GM12878 (cell line): ENCODE measurements around the gene BEST4. TPM values are rescaled to one million over a fixed set of nuclear protein-coding genes. Genes with fewer than 3 reads are reported as not detected.

Experiments
- ATAC-seq: fragments of 200-7000 bp; cut with Tn5 transposase; 3 replicates; pipeline ENCODE4 v1.9.1; 2020; ENCODE audit warnings: mild to moderate bottlenecking, moderate library complexity
- BruUV-seq: library from RNA; stranded (reverse); fragments of 400-500 nt; replicated peaks from 2 replicates; lab custom pipeline; 2021; lab: Mats Ljungman, UMichigan
- CTCF ChIA-PET: fragments of 300-600 bp; sonication (Branson Sonifier 250); formaldehyde crosslinking; extraction: SDS; loops from one replicate; lab custom pipeline; 2021; ENCODE audit warnings: inconsistent platforms; lab: Yijun Ruan, JAX
- POLR2A ChIA-PET: fragments of 350-600 bp; formaldehyde crosslinking; extraction: SDS; loops from one replicate; lab custom pipeline; 2021; ENCODE audit warnings: inconsistent platforms; lab: Charles Lee
- RAD21 ChIA-PET: fragments of 300-600 bp; sonication (Branson Sonifier 250); formaldehyde crosslinking; loops from one replicate; lab custom pipeline; 2023; ENCODE audit warnings: antibody characterized with exemption; ENCODE audit not compliant: unreplicated experiment; lab: Charles Lee
- SMC1A ChIA-PET: fragments of 300-600 bp; sonication (Branson Sonifier 250); formaldehyde crosslinking; loops from one replicate; lab custom pipeline; 2023; ENCODE audit not compliant: unreplicated experiment, uncharacterized antibody; lab: Charles Lee
- DNase-seq: peaks from one replicate; pipeline ENCODE4 v3.0.0-alpha.2; 2011; ENCODE audit warnings: low read depth, low spot score
- FAIRE-seq: peaks from 3 replicates; lab custom pipeline; 2011; peaks lifted over from hg19 to GRCh38; lab: Jason Lieb, UNC
- H2AFZ ChIP-seq: 2 replicates; pipeline ENCODE4 v1.6.0; 2011; ENCODE audit warnings: low read depth, low read length, control low read depth; ENCODE audit not compliant: control insufficient read depth
- H3K27ac ChIP-seq: 2 replicates; pipeline ENCODE4 v1.5.1; 2011; ENCODE audit warnings: control low read depth; ENCODE audit not compliant: control insufficient read depth, insufficient read depth
- H3K27me3 ChIP-seq, 2 experiments: replicated peaks in 1 of 2; 2 replicates each; pipeline versions ENCODE4 v1.6.0 to v1.6.1; 2011; ENCODE audit warnings: low read length in 1 of 2; ENCODE audit not compliant: control insufficient read depth in 2 of 2, insufficient read depth in 2 of 2
- H3K36me3 ChIP-seq, 2 experiments: 2 replicates each; pipeline ENCODE4 v1.5.1; 2011; ENCODE audit warnings: low read length in 1 of 2; ENCODE audit not compliant: control insufficient read depth in 2 of 2, insufficient read depth in 2 of 2
- H3K4me1 ChIP-seq: 2 replicates; pipeline ENCODE4 v1.6.1; 2011; ENCODE audit warnings: mild to moderate bottlenecking, low read length, moderate library complexity, mixed read lengths; ENCODE audit not compliant: control insufficient read depth, insufficient read depth
- H3K4me2 ChIP-seq: 2 replicates; pipeline ENCODE4 v1.6.0; 2011; ENCODE audit warnings: control low read depth; ENCODE audit not compliant: control insufficient read depth, insufficient read depth
- H3K4me3 ChIP-seq: fragments of 200-600 bp; sonication (generic); 2 replicates; pipeline ENCODE4 v1.5.1; 2016
- H3K79me2 ChIP-seq: 2 replicates; pipeline ENCODE4 v1.6.0; 2011; ENCODE audit warnings: low read length; ENCODE audit not compliant: control insufficient read depth, insufficient read depth
- H3K9ac ChIP-seq: 2 replicates; pipeline ENCODE4 v1.8.0; 2011; ENCODE audit warnings: low read length, control low read depth, mixed read lengths; ENCODE audit not compliant: control insufficient read depth, insufficient read depth
- H3K9me3 ChIP-seq: replicated peaks from 3 replicates; pipeline ENCODE4 v1.5.1; 2011; ENCODE audit warnings: mild to moderate bottlenecking, low read length; ENCODE audit not compliant: control insufficient read depth, insufficient read depth
- H4K20me1 ChIP-seq: 2 replicates; pipeline ENCODE4 v1.6.0; 2011; ENCODE audit not compliant: control insufficient read depth, insufficient read depth
- ATF3 ChIP-seq: IDR thresholded peaks from 2 replicates; pipeline ENCODE4 v1.6.1; 2011; ENCODE audit warnings: low read depth, mild to moderate bottlenecking, low read length, moderate library complexity, borderline replicate concordance; ENCODE audit errors: extremely low read depth
- BCL11A ChIP-seq: IDR thresholded peaks from 2 replicates; pipeline ENCODE4 v1.6.1; 2011; ENCODE audit warnings: low read depth, low read length
- CBX5 ChIP-seq: sonication (generic); IDR thresholded peaks from 2 replicates; pipeline ENCODE4 v1.6.1; 2016; ENCODE audit warnings: low read depth, moderate library complexity, mild to moderate bottlenecking, inconsistent platforms
- CEBPZ ChIP-seq: fragments of 150-350 bp; IDR thresholded peaks from 2 replicates; pipeline ENCODE4 v1.6.1; 2016; ENCODE audit warnings: low read depth, low read length
- FOXK2 ChIP-seq: fragments of 450-650 bp; IDR thresholded peaks from 2 replicates; pipeline ENCODE4 v1.6.1; 2017; ENCODE audit warnings: mild to moderate bottlenecking, moderate library complexity
- IRF4 ChIP-seq: IDR thresholded peaks from 2 replicates; pipeline ENCODE4 v1.6.1; 2011; ENCODE audit warnings: low read depth, low read length
- MEF2A ChIP-seq: IDR thresholded peaks from 2 replicates; pipeline ENCODE4 v1.6.1; 2011; ENCODE audit warnings: low read depth, mild to moderate bottlenecking, low read length, moderate library complexity; ENCODE audit not compliant: insufficient read depth
- POLR2AphosphoS5 ChIP-seq: IDR thresholded peaks from 2 replicates; pipeline ENCODE4 v1.6.1; 2011; ENCODE audit warnings: mild to moderate bottlenecking, low read length, inconsistent platforms
- SKIL ChIP-seq: fragments of 450-650 bp; IDR thresholded peaks from 2 replicates; pipeline ENCODE4 v1.6.1; 2017; ENCODE audit warnings: mild to moderate bottlenecking, low read depth, inconsistent platforms; ENCODE audit not compliant: poor library complexity, severe bottlenecking
- TCF7 ChIP-seq: IDR thresholded peaks from 2 replicates; pipeline ENCODE4 v1.6.1; 2014; ENCODE audit warnings: antibody characterized with exemption, borderline replicate concordance
- YY1 ChIP-seq: IDR thresholded peaks from 2 replicates; pipeline ENCODE4 v1.6.1; 2011; ENCODE audit warnings: low read depth, mild to moderate bottlenecking, low read length
- WGBS: methylation state at CpG from one replicate; pipeline ENCODE4 v1.1.6; 2016; ENCODE audit warnings: low lambda C conversion rate; ENCODE audit not compliant: insufficient replicate concordance, insufficient coverage; ENCODE audit errors: missing lambda C conversion rate; 5-methylcytosine and 5-hydroxymethylcytosine counted together
- in situ Hi-C: fragments of 300-500 bp; cut with MboI; formaldehyde crosslinking; loops from 9 replicates; pipeline ENCODE4 v1.14.3; 2018; ENCODE audit warnings: mixed read lengths
- intact Hi-C: fragments of 100-400 bp; cut with micrococcal nuclease; formaldehyde crosslinking; loops from one replicate; pipeline ENCODE4 v1.14.2; 2022; ENCODE audit not compliant: unreplicated experiment
- polyA plus RNA-seq, 11 experiments: library from polyadenylated mRNA; depleted of rRNA in 4 of 11; unstranded in 6 of 11; stranded (reverse) in 5 of 11; fragments of >200 nt; fragmentation: Nextera tagmentation in 4 of 11; fragmentation: Illumina TruSeq in 1 of 11; extraction: Ambion mirVana in 4 of 11; extraction: Trizol in 1 of 11; gene quantifications; 1 replicate in 1 of 11; 2 replicates in 10 of 11; pipeline versions ENCODE4 v1.2.1 to v1.2.3, GENCODE V29; 2011 to 2016; ENCODE audit warnings: inconsistent platforms in 2 of 11, missing spikeins in 2 of 11, low read depth in 1 of 11
- total RNA-seq, 4 experiments: library from RNA; depleted of rRNA in 3 of 4; stranded (reverse); fragments of >200 nt in 3 of 4; fragmentation: Illumina TruSeq in 1 of 4; extraction: Trizol in 1 of 4; gene quantifications; 2 replicates each; pipeline versions ENCODE4 v1.2.1 to v1.2.3, GENCODE V29; 2013 to 2021

The BEST4 gene
- total and polyA plus RNA-seq, 10 of the 15 experiments (the other 5 are each of a cell fraction or from before 2014, with no cell fraction given): 0.06 to 1.3 (median 0.42) TPM

- Histone ChIP-seq H3K27me3 (no peaks in the 10 kb centered on the region), H3K79me2 (peaks cover 21% of the 10 kb centered on the region), H3K4me2 (no peak overlapping the region; the same call in 1 of the 2 replicates), H3K4me1 (peaks cover 36% of the 10 kb centered on the region), H3K4me3 (no peak overlapping the region), H3K9me3 (no peaks in the 10 kb centered on the region), H4K20me1 (no peaks in the 10 kb centered on the region), H3K9ac (no peak overlapping the region), H3K36me3 (peaks cover 6 to 9% of the 10 kb centered on the region in 2 experiments), H2AFZ (no peak overlapping the region), H3K27ac (no peak overlapping the region)
- ChIA-PET RAD21 (no interaction called here), SMC1A (no interaction called here), POLR2A (interaction anchor here (0.6 to 1.3 kb wide), 4 partner anchors 10 to 82 kb away, joined by 3 to 4 read pairs (median 4); no protein-coding TSS in a partner anchor), CTCF (no interaction called here)
- 92% methylated on average over 13 of the region's 13 CpGs for WGBS
- no peak for FAIRE-seq
- ATAC-seq: no peak
- in situ Hi-C loops (no loop called here), intact Hi-C loops (no loop called here)
- DNase-seq: no peak
- TF ChIP-seq POLR2AphosphoS5 (0 out of 2 replicates have a peak, but pooled peaks have one; percentile 23), MEF2A (no peak), YY1 (no peak)
- no TSS peak for BruUV-seq
Observed at GRCh38 chr1:44803312-44804095, 15.5 kb upstream of the BEST4 start.

GRCh38 chr1:44803062-44803311 lies 15.0 kb upstream of the BEST4 start:
- WGBS: 93% methylated on average over 9 of the region's 9 CpGs
- CTCF ChIA-PET: no interaction called here
- Histone ChIP-seq H3K4me1 (peaks cover 30% of the 10 kb centered on the region), H2AFZ (no peak overlapping the region), H4K20me1 (no peaks in the 10 kb centered on the region), H3K9ac (no peak overlapping the region), H3K27me3 (no peaks in the 10 kb centered on the region), H3K27ac (no peak overlapping the region), H3K4me3 (no peak overlapping the region), H3K79me2 (peaks cover 21% of the 10 kb centered on the region), H3K9me3 (no peaks in the 10 kb centered on the region), H3K36me3 (peaks cover 6 to 9% of the 10 kb centered on the region in 2 experiments), H3K4me2 (no peak overlapping the region; the same call in 1 of the 2 replicates)
- FAIRE-seq: no peak
- no peak for ATAC-seq
- intact Hi-C loops: no loop called here
- no TSS peak for BruUV-seq
- in situ Hi-C loops: no loop called here
- RAD21 ChIA-PET: no interaction called here
- DNase-seq: no peak
- POLR2A ChIA-PET: interaction anchor here (1.2 to 6.9 kb wide), 4 partner anchors 11 to 81 kb away, joined by 3 to 56 read pairs (median 4); no protein-coding TSS in a partner anchor
- SMC1A ChIA-PET: no interaction called here
- TF ChIP-seq FOXK2 (no peak), ATF3 (no peak), IRF4 (no peak), BCL11A (no peak), CEBPZ (no peak), SKIL (no peak), TCF7 (no peak), CBX5 (no peak)
